ENCODE results near the gene UBE2L5.
"Not testable (repeated sequence)": the region's sequence is repeated elsewhere in the genome, so short reads cannot be mapped to it uniquely, and the experiment has no call there.

The UBE2L5 gene

DNA sequence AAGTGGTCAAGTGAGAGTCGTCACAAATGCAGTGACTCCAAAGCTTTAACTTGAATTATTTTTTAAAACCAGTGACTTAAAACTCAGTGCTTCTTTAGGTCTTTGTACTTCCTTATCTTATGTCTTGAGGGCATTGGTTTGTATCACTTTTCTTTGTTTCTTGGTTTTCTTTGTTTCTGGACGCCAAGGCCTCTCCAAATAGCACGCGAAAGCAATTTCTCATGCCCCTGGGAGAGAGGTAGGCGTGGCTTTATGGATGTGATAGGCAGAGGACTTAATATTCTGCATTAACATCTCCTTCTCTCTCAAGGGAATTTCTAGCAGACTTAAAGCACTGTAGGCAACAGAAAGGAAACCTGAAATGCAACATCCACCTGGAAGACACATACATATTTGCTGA is 20.6 kb downstream of the UBE2L5 start:
- Histone ChIP-seq H3K9me3 (ENCODE audit: control insufficient read depth, insufficient read depth, low read depth, low read length) (no peaks in the 10 kb centered on the region), H3K4me3 (ENCODE audit: low read depth, low read length) (no peak overlapping the region), H3K36me3 (ENCODE audit: control insufficient read depth in 2 of 2, insufficient read depth in 1 of 2, low read length in 2 of 2) (no peaks in the 10 kb centered on the region), H3K4me1 (ENCODE audit: control insufficient read depth, insufficient read depth, low read length) (no peaks in the 10 kb centered on the region), H3K27ac (ENCODE audit: extremely low read depth, low read depth, low read length) (no peak overlapping the region)
- ChIA-PET CTCF (no interaction called here), POLR2A (interaction anchor here (0.6 kb wide), 1 partner anchor 19 kb away, joined by 4 read pairs; no protein-coding TSS in a partner anchor)
- TF ChIP-seq ZNF514 (tag by site-specific recombination; IDR thresholded peaks at IDR 0.05): no peak
- no peak for TF ChIP-seq ZNF19 (tag by site-specific recombination; IDR thresholded peaks at IDR 0.05; ENCODE audit: low read depth)
- no peak for TF ChIP-seq BCL11A (tag by site-specific recombination; IDR thresholded peaks at IDR 0.05; ENCODE audit: low read depth)
- no peak for TF ChIP-seq ZNF529 (tag by site-specific recombination; IDR thresholded peaks at IDR 0.05; ENCODE audit: insufficient replicate concordance)
- TF ChIP-seq, protein P1, sequence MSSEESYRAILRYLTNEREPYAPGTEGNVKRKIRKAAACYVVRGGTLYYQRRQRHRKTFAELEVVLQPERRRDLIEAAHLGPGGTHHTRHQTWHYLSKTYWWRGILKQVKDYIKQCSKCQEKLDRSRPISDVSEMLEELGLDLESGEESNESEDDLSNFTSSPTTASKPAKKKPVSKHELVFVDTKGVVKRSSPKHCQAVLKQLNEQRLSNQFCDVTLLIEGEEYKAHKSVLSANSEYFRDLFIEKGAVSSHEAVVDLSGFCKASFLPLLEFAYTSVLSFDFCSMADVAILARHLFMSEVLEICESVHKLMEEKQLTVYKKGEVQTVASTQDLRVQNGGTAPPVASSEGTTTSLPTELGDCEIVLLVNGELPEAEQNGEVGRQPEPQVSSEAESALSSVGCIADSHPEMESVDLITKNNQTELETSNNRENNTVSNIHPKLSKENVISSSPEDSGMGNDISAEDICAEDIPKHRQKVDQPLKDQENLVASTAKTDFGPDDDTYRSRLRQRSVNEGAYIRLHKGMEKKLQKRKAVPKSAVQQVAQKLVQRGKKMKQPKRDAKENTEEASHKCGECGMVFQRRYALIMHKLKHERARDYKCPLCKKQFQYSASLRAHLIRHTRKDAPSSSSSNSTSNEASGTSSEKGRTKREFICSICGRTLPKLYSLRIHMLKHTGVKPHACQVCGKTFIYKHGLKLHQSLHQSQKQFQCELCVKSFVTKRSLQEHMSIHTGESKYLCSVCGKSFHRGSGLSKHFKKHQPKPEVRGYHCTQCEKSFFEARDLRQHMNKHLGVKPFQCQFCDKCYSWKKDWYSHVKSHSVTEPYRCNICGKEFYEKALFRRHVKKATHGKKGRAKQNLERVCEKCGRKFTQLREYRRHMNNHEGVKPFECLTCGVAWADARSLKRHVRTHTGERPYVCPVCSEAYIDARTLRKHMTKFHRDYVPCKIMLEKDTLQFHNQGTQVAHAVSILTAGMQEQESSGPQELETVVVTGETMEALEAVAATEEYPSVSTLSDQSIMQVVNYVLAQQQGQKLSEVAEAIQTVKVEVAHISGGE (tag by site-specific recombination; conservative IDR thresholded peaks at IDR 0.05; ENCODE audit: low read depth): no peak
- no peak for TF ChIP-seq ZNF132 (tag by site-specific recombination; IDR thresholded peaks at IDR 0.05; ENCODE audit: borderline replicate concordance)
- no peak for TF ChIP-seq REPIN1 (tag by site-specific recombination; IDR thresholded peaks at IDR 0.05; ENCODE audit: low read depth)
- TF ChIP-seq ZNF169 (tag by site-specific recombination; IDR thresholded peaks at IDR 0.05): no peak
- no peak for TF ChIP-seq ZNF624 (tag by site-specific recombination; IDR thresholded peaks at IDR 0.05)
- no peak for TF ChIP-seq ZSCAN16 (tag by site-specific recombination; IDR thresholded peaks at IDR 0.05)
- TF ChIP-seq, protein P2, sequence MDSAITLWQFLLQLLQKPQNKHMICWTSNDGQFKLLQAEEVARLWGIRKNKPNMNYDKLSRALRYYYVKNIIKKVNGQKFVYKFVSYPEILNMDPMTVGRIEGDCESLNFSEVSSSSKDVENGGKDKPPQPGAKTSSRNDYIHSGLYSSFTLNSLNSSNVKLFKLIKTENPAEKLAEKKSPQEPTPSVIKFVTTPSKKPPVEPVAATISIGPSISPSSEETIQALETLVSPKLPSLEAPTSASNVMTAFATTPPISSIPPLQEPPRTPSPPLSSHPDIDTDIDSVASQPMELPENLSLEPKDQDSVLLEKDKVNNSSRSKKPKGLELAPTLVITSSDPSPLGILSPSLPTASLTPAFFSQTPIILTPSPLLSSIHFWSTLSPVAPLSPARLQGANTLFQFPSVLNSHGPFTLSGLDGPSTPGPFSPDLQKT (IDR thresholded peaks at IDR 0.05; ENCODE audit: borderline replicate concordance, low read depth, low read length): no peak

DNA sequence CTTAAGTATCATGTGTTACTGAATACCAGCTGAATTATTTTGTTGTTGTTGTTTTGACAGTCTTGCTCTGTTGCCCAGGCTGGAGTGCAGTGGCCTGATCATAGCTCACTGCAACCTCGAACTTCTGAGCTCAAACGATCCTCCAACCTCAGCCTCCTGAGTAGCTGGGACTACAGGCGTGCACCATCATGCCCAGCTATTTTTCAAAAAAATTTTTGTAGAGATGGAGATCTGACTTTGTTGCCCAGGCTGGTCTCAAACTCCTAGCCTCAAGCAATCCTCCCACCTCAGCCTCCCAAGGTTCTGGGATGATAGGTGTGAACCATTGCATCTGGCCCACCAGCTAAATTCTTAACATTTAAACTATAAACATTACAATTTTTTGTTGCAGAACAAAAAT is 21.2 kb downstream of the UBE2L5 start:
- H3K4me3 ChIP-seq (ENCODE audit: low read depth, low read length); H3K9me3 ChIP-seq (ENCODE audit: control insufficient read depth, insufficient read depth, low read depth, low read length); H3K36me3 ChIP-seq (ENCODE audit: control insufficient read depth in 2 of 2, insufficient read depth in 1 of 2, low read length in 2 of 2); POLR2A ChIA-PET; H3K27ac ChIP-seq (ENCODE audit: extremely low read depth, low read depth, low read length); H3K4me1 ChIP-seq (ENCODE audit: control insufficient read depth, insufficient read depth, low read length): not testable (repeated sequence)
- CTCF ChIA-PET: interaction anchor here (0.6 kb wide), 1 partner anchor 669 kb away, joined by 5 read pairs; no protein-coding TSS in a partner anchor

DNA sequence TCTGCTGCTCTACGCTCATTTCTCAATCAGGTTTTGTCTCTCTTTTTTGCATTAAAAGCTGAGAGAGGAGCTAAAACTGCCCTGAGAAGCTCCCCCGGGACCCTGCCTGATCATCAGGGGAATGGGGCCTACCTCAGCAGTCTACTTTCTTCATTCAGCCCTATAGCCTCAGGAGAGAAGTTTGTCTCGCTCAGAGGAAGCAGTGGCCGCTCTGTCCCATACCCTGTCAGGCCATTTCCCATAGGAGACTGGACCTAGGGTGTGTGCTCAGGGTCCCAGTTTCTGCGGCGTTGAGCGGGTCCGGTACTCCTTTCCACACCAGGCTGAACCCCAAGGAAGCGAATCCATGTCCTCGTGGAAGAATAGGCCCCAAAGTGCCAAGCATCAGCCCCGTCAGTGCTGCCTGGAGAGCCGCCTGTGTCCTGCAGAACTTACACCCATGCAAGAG is 21.7 kb downstream of the UBE2L5 start:
- Histone ChIP-seq H3K36me3 (ENCODE audit: control insufficient read depth in 2 of 2, insufficient read depth in 1 of 2, low read length in 2 of 2) (no peaks in the 10 kb centered on the region), H3K4me3 (ENCODE audit: low read depth, low read length) (no peak overlapping the region), H3K27ac (ENCODE audit: extremely low read depth, low read depth, low read length) (no peak overlapping the region), H3K9me3 (ENCODE audit: control insufficient read depth, insufficient read depth, low read depth, low read length) (no peaks in the 10 kb centered on the region), H3K4me1 (ENCODE audit: control insufficient read depth, insufficient read depth, low read length) (no peaks in the 10 kb centered on the region)
- ChIA-PET POLR2A (no interaction called here), CTCF (interaction anchor here (0.6 kb wide), 1 partner anchor 670 kb away, joined by 5 read pairs; no protein-coding TSS in a partner anchor)
- no peak for TF ChIP-seq ZNF701 (tag by site-specific recombination; IDR thresholded peaks at IDR 0.05)
- no peak for TF ChIP-seq ZNF274 (IDR thresholded peaks at IDR 0.05; ENCODE audit: low read length)
- no peak for TF ChIP-seq ZNF274 (tag by site-specific recombination; IDR thresholded peaks at IDR 0.05; ENCODE audit: borderline replicate concordance)

DNA sequence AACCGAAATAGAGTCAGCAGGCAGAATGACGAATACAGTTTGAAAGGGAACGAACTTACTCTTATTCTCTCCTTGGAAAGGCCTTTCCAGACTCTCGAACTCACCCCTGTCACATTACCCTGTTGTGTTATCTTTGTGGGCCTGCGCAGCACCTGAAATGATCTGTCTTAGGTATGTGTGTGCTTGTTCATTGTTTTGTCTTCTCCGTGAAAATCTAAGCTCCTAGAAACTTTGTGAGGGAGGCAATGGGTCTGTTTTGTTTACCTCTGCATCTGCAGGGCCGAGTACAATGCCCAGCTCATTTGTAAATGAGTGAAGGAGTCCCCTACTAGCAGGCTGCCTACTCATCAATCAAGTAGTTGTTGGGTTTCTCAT is 23.8 kb downstream of the UBE2L5 start:
- TF ChIP-seq ZNF132 (tag by site-specific recombination; IDR thresholded peaks at IDR 0.05; ENCODE audit: borderline replicate concordance): no peak
- no peak for TF ChIP-seq ZNF133 (tag by site-specific recombination; IDR thresholded peaks at IDR 0.05)
- Histone ChIP-seq H3K9me3 (ENCODE audit: control insufficient read depth, insufficient read depth, low read depth, low read length) (no peaks in the 10 kb centered on the region), H3K27ac (ENCODE audit: extremely low read depth, low read depth, low read length) (no peak overlapping the region), H3K4me3 (ENCODE audit: low read depth, low read length) (no peak overlapping the region), H3K36me3 (ENCODE audit: control insufficient read depth in 2 of 2, insufficient read depth in 1 of 2, low read length in 2 of 2) (no peaks in the 10 kb centered on the region), H3K4me1 (ENCODE audit: control insufficient read depth, insufficient read depth, low read length) (no peaks in the 10 kb centered on the region)
- POLR2A ChIA-PET: interaction anchor here (1.5 kb wide), 1 partner anchor 19 kb away, joined by 3 read pairs; the partner anchor contains the start of gene HMGB1
- CTCF ChIA-PET: interaction anchor here (0.6 kb wide), 2 partner anchors 15 to 154 kb away, joined by 3 read pairs; no protein-coding TSS in a partner anchor
